Tibial nerve (tissue), 4 donors: ENCODE measurements around the gene TFDP2. TPM values are rescaled to one million over a fixed set of nuclear protein-coding genes. Genes with fewer than 3 reads are reported as not detected.
"Not testable (repeated sequence)": the region's sequence is repeated elsewhere in the genome, so short reads cannot be mapped to it uniquely, and the experiment has no call there.

Experiments
- DNase-seq, 2 donors: peaks; one replicate each; pipeline ENCODE4 v3.0.0-alpha.2; 2019; ENCODE audit warnings: low spot score in 2 of 2
- H3K27ac ChIP-seq, 4 donors: fragments of 200-600 bp; sonication (generic) in 3 of 4; one replicate each; pipeline ENCODE4 v1.5.1; 2017 to 2019; ENCODE audit warnings: mild to moderate bottlenecking in 1 of 4
- H3K27me3 ChIP-seq, 2 donors: fragments of 200-600 bp; sonication (generic) in 1 of 2; one replicate each; pipeline versions ENCODE4 v1.5.1 to v1.6.0; 2017 to 2019
- H3K36me3 ChIP-seq, 3 donors: fragments of 200-600 bp; sonication (generic); one replicate each; pipeline ENCODE4 v1.5.1; 2018 to 2019
- H3K4me1 ChIP-seq, 4 donors: fragments of 200-600 bp; sonication (generic) in 3 of 4; one replicate each; pipeline ENCODE4 v1.5.1; 2017 to 2019
- H3K4me3 ChIP-seq, 4 donors: fragments of 200-600 bp; sonication (generic) in 3 of 4; one replicate each; pipeline ENCODE4 v1.5.1; 2017 to 2019; ENCODE audit warnings: mild to moderate bottlenecking in 1 of 4, moderate library complexity in 1 of 4
- H3K9me3 ChIP-seq, 4 donors: fragments of 200-600 bp; sonication (generic) in 3 of 4; one replicate each; pipeline ENCODE4 v1.5.1; 2017 to 2019
- EP300 ChIP-seq, 2 donors: sonication (generic); formaldehyde crosslinking; IDR thresholded peaks; one replicate each; pipeline ENCODE4 v1.6.1; 2017; ENCODE audit warnings: antibody characterized with exemption in 2 of 2, mild to moderate bottlenecking in 1 of 2
- POLR2A ChIP-seq, 2 donors: fragments of 450-650 bp; IDR thresholded peaks; one replicate each; pipeline ENCODE4 v1.6.1; 2017; ENCODE audit warnings: antibody characterized with exemption in 2 of 2, mild to moderate bottlenecking in 2 of 2, moderate library complexity in 2 of 2
- WGBS, 2 donors: methylation state at CpG; one replicate each; pipeline ENCODE4 v1.1.5; 2018; 5-methylcytosine and 5-hydroxymethylcytosine counted together
- total RNA-seq, 4 donors: library from RNA; depleted of rRNA; stranded (reverse); fragments of >200 nt; gene quantifications; one replicate each; pipeline ENCODE4 v1.1.0, GENCODE V29; 2016
- TF ChIP-seq, protein P1 (sequence below), 5 experiments: fragments of 200-600 bp in 3 of 5; fragments of 450-650 bp in 2 of 5; sonication (generic) in 3 of 5; IDR thresholded peaks; one replicate each; pipeline ENCODE4 v1.5.1; 2016 to 2019; ENCODE audit warnings: antibody characterized with exemption in 5 of 5, mild to moderate bottlenecking in 3 of 5, moderate library complexity in 2 of 5

TFDP2 gene
- total RNA-seq, 4 donors from 2014 or later: 30.0 to 95.7 (median 70.6) TPM

DNA sequence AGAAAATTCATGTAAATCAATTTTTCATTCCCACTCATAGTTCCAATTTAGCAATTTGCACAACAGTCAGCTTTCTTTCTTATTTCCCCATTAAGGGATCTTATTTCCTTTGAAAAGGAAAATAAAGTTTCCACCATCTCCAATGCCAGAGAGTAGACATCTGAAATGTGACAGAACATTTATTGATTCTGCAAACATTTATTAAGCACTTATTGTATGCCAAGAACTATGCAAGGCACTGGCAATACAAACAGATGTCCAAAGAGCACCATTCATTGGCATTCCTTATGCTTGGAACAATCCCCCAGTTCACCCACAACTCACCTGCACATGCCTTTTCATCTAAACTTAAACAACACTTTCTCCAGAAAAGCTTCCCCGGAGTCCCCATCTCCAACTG is 2.5 kb upstream of the TFDP2 start:
- Histone ChIP-seq H3K4me1 (peaks cover 0 to 21% (median 5%) of the 10 kb centered on the region in 4 donors), H3K27me3 (no peaks in the 10 kb centered on the region), H3K27ac (no peak overlapping the region), H3K4me3 (no peak overlapping the region), H3K36me3 (no peaks in the 10 kb centered on the region), H3K9me3 (no peaks in the 10 kb centered on the region)
- 81 to 91% methylated on average over 1 of the region's 1 CpG for WGBS, 2 donors
- TF ChIP-seq POLR2A (IDR thresholded peaks at IDR 0.05): no peak
- DNase-seq: no peak

DNA sequence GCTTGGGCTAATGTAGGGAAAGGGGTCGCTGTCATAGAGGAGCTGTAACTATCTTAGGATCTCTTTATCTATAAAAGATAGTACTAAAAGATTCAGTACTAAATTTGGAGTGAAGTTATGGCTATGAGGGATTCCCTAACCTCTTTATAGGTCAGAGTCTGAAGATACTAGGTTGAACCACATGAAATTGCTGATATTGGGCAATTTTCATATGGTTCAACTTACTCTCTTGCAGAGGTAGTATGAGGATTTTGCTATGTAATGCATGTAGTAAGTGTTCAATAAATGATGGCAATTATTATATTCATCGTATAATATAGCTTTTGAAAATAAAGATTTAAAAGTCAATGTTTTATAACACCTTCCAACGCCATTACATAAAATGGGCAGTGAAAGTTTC is 1.9 kb upstream of the TFDP2 start:
- TF ChIP-seq POLR2A (IDR thresholded peaks at IDR 0.05) (no peak), EP300 (IDR thresholded peaks at IDR 0.05) (no peak)
- TF ChIP-seq, protein P1, sequence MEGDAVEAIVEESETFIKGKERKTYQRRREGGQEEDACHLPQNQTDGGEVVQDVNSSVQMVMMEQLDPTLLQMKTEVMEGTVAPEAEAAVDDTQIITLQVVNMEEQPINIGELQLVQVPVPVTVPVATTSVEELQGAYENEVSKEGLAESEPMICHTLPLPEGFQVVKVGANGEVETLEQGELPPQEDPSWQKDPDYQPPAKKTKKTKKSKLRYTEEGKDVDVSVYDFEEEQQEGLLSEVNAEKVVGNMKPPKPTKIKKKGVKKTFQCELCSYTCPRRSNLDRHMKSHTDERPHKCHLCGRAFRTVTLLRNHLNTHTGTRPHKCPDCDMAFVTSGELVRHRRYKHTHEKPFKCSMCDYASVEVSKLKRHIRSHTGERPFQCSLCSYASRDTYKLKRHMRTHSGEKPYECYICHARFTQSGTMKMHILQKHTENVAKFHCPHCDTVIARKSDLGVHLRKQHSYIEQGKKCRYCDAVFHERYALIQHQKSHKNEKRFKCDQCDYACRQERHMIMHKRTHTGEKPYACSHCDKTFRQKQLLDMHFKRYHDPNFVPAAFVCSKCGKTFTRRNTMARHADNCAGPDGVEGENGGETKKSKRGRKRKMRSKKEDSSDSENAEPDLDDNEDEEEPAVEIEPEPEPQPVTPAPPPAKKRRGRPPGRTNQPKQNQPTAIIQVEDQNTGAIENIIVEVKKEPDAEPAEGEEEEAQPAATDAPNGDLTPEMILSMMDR (IDR thresholded peaks at IDR 0.05): no peak
- H3K4me1 ChIP-seq: peaks cover 0 to 27% (median 5%) of the 10 kb centered on the region in 4 donors
- no peaks in the 10 kb centered on the region for H3K9me3 ChIP-seq

DNA sequence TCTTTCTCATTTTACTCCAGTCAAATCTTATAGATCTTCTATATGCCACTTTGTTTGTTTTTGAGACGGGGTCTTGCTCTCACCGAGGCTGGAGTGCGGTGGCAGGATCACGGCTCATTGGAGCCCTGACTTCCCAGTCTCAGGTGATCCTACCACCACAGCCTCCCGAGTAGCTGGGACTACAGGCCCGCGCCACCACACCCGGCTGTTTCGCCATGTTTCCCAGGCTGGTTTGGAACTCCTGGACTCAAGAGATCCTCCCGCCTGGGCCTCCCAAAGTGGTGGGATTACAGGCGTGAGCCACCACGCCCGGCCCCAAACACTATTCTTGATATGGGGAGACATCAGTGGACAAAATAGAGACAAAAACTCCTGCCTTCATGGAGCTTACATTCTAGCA is 927 bp upstream of the TFDP2 start:
- H3K27me3 ChIP-seq: no peaks in the 10 kb centered on the region
- peaks cover 0 to 27% (median 5%) of the 10 kb centered on the region in 4 donors for H3K4me1 ChIP-seq
- H3K9me3 ChIP-seq: no peaks in the 10 kb centered on the region
- no peak overlapping the region for H3K4me3 ChIP-seq
- DNase-seq: no peak
- no peaks in the 10 kb centered on the region for H3K36me3 ChIP-seq
- TF ChIP-seq POLR2A (IDR thresholded peaks at IDR 0.05) (no peak), EP300 (IDR thresholded peaks at IDR 0.05) (no peak)
- TF ChIP-seq, protein P1 (IDR thresholded peaks at IDR 0.05): no peak
- 94% methylated on average over 13 of the region's 13 CpGs for WGBS, 2 donors
- no peak overlapping the region for H3K27ac ChIP-seq

More for the DNA sequence above, 1.9 kb upstream of the TFDP2 start:
- 76 to 81% methylated on average over 3 of the region's 3 CpGs for WGBS, 2 donors
- Histone ChIP-seq H3K4me3 (no peak overlapping the region), H3K36me3 (no peaks in the 10 kb centered on the region), H3K27me3 (no peaks in the 10 kb centered on the region), H3K27ac (no peak overlapping the region)
- DNase-seq: no peak

DNA sequence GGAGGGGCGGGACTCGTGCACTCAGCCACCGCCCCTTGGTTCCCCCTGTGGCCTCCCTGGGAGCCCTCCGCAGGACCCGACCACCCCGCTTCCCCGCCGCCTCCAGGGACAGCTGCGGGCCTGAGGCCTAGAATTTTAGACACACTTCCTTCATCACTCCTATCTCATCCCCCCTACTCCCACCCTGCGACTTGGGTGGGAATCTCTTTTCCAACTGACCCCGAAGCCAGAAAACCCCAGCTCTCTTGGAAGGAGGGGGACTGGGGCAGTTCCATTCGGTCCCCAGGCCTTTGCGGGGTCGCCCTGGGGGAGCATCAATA is 289 bp upstream of the TFDP2 start:
- H3K27ac ChIP-seq: peak overlapping the region; percentile 70 to 92 (median 89)
- WGBS, 2 donors: 3 to 10% methylated on average over 14 of the region's 14 CpGs
- H3K4me1 ChIP-seq: peaks cover 0 to 33% (median 5%) of the 10 kb centered on the region in 4 donors
- no peaks in the 10 kb centered on the region for H3K9me3 ChIP-seq
- H3K27me3 ChIP-seq: no peaks in the 10 kb centered on the region
- no peaks in the 10 kb centered on the region for H3K36me3 ChIP-seq
- DNase-seq: no peak
- TF ChIP-seq, protein P1 (IDR thresholded peaks at IDR 0.05): no peak
- no peak for TF ChIP-seq EP300 (IDR thresholded peaks at IDR 0.05)
- peak overlapping the region; percentile 54 to 90 (median 68) for H3K4me3 ChIP-seq

DNA sequence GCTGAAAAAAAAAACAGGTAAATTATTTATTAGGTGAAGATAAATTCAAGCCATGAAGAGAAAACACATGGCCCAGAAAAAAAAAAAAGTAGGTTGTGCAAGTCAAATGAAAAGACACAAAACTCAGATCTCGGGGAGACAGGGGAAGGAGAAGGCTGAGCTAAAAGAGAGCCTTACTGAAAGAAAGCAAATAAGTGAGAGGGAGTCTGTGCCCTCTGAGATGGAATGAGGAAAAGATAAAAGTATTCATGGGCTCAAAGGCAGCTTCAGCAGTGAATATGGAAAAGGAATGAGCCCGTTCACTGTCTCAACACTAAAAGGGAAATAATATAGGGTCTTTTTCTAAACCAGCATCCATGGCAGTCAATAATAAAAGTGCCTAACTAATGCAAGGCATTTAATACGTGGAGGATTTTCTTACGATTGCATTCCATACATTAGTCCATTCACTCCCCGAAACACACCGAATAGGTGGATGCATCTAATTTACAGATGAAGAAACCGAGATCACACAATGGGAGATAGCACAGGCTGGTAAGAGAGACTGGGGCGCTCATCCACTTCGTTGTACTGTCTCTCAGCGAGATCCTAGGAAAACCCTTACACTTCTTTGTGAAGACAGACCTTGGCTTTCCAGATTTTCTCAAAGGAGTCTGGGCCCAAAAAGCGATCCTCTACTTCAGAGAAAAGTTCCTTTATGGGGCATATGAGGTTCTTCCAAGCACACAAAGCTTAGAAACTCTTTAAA is 1.1 kb downstream of the TFDP2 start:
- Histone ChIP-seq H3K9me3 (no peaks in the 10 kb centered on the region), H3K4me1 (peaks cover 0 to 33% (median 5%) of the 10 kb centered on the region in 4 donors), H3K27me3 (no peaks in the 10 kb centered on the region), H3K27ac (peak overlapping the region; percentile 70 to 92 (median 89)), H3K36me3 (no peaks in the 10 kb centered on the region), H3K4me3 (peak overlapping the region; percentile 54 to 90 (median 68))
- TF ChIP-seq EP300 (IDR thresholded peaks at IDR 0.05): no peak
- TF ChIP-seq POLR2A (IDR thresholded peaks at IDR 0.05): no peak
- TF ChIP-seq, protein P1 (IDR thresholded peaks at IDR 0.05): no peak
- 9 to 16% methylated on average over 11 of the region's 11 CpGs for WGBS, 2 donors
- DNase-seq: no peak

DNA sequence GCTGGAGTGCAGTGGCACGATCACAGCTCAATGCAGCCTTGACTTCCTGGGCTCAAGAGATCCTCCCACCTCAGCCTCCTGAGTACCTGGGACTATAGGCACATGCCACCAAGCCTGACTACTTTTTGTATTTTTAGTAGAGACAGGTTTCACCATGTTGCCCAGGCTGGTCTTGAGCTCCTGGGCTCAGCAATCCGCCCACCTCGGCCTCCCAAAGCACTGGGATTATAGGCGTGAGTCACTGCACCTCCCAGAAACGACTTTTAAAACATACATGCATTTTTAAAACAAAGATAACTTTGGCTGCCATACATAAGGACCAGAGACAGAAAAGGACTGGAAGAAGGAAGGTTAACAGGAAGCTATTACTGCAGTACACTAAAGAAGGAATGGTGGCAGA is 4.8 kb downstream of the TFDP2 start:
- H3K4me3 ChIP-seq, H3K27ac ChIP-seq, H3K9me3 ChIP-seq, DNase-seq, H3K27me3 ChIP-seq: not testable (repeated sequence)
- peaks cover 0 to 11% (median 0%) of the 10 kb centered on the region in 3 donors for H3K36me3 ChIP-seq
- WGBS, 2 donors: 90 to 91% methylated on average over 5 of the region's 5 CpGs
- H3K4me1 ChIP-seq: peaks cover 0 to 30% (median 5%) of the 10 kb centered on the region in 4 donors

DNA sequence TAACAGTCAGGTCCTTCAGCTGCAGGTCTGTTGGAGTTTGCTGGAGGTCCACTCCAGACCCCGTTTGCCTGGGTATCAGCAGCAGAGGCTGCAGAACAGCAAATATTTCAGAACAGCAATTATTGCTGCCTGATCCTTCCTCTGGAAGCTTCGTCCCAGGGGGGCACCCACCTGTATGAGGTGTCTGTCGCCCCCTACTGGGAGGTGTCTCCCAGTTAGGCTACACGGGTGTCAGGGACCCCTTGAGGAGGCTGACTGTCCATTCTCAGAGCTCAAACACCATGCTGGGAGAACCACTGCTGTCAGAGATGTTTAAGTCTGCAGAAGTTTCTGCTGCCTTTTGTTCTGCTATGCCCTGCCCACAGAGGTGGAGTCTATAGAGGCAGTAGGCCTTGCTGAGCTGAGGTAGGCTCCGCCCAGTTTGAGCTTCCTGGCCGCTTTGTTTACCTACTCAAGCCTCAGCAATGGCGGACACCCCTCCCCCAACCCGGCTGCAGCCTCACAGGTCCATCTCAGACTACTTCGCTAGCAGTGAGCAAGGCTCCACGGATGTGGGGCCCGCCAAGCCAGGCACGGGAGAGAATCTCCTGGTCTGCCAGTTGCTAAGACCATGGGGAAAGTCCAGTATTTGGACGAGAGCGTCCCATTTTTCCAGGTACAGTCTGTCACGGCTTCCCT is 8.6 kb downstream of the TFDP2 start:
- not testable (repeated sequence) for H3K4me1 ChIP-seq, H3K9me3 ChIP-seq, H3K4me3 ChIP-seq, DNase-seq, H3K27ac ChIP-seq, H3K27me3 ChIP-seq
- H3K36me3 ChIP-seq: peaks cover 0 to 11% (median 0%) of the 10 kb centered on the region in 3 donors
- 94 to 96% methylated on average over 15 of the region's 15 CpGs for WGBS, 2 donors

DNA sequence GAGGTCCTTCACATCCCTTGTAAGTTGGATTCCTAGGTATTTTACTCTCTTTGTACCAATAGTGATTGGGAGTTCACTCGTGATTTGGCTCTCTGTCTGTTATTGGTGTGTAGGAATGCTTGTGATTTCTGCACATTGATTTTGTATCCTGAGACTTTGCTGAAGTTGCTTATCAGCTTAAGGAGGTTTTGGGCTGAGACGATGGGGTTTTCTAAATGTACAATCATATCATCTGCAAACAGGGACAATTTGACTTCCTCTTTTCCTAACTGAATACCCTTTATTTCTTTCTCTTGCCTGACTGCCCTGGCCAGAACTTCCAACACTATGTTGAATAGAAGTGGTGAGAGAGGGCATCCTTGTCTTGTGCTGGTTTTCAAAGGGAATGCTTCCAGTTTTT is 12.3 kb downstream of the TFDP2 start:
- 81 to 89% methylated on average over 2 of the region's 2 CpGs for WGBS, 2 donors
- not testable (repeated sequence) for H3K27ac ChIP-seq, DNase-seq, H3K27me3 ChIP-seq, H3K9me3 ChIP-seq, H3K4me1 ChIP-seq, H3K4me3 ChIP-seq
- peaks cover 0 to 27% (median 0%) of the 10 kb centered on the region in 3 donors for H3K36me3 ChIP-seq
